Fibroblast of pulmonary artery (primary cell): ENCODE data around the gene CTTN.
"Not testable (repeated sequence)": the region's sequence is repeated elsewhere in the genome, so short reads cannot be mapped to it uniquely, and the experiment has no call there.

Experiments used
- DNase-seq: peaks from one replicate; pipeline ENCODE4 v3.0.0-alpha.2; 2010; ENCODE audit warnings: low read depth
- H3K4me3 ChIP-seq: replicated peaks from 2 replicates; pipeline ENCODE4 v1.5.1; 2011; ENCODE audit warnings: low read depth, mild to moderate bottlenecking, control low read depth, low read length, moderate library complexity
- CTCF ChIP-seq: IDR thresholded peaks from 2 replicates; pipeline ENCODE4 v1.5.1; 2011; ENCODE audit warnings: mild to moderate bottlenecking, control low read depth, low read length, inconsistent platforms; ENCODE audit errors: missing control alignments

CTTN gene

DNA sequence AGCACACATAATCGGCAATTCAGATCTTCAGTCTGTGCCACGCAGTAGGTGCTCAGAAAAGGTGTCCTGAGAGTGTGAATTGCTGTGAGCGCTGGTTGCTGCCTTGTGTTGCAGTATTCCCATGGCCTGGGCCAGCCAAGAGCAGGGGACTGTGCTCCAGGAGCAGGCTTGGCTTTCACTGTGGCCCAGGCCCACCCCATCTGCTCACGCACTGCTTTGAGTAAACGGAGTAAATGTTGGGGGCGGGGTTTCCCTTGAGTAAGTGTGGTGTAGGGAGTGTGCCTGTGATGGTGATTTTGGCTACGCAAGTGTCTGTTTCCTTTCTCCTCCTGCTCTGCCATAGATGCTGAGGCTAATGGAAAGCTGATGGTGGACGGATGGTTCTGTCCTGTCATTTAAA is 2.3 kb downstream of the CTTN start:
- no peak for DNase-seq
- peak overlapping the region; percentile 5 for H3K4me3 ChIP-seq
- no peak for TF ChIP-seq CTCF

GRCh38 chr11:70402016-70402415 is 3.7 kb downstream of the CTTN start:
- no peak overlapping the region for H3K4me3 ChIP-seq
- peak; percentile 28 for DNase-seq
- TF ChIP-seq CTCF = no peak

DNA sequence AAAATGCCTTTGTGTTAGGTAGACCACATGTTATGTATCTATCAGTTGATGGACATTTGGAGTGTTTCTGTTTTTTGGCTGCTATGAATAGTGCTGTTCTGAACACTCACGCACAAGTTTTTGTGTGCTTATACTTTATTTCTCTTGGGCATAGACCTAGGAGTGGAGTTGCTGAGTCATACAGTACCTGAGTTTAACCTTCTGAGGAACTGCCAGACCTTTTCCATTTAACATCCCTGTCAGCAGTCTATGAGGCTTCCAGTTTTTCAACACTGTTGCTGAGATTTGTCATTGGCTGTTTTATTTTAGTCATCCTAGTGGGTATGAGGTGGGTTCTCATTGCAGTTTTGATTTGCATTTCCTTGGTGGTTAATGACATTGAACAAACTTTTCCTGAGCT is 4.4 kb downstream of the CTTN start:
- TF ChIP-seq CTCF = no peak
- no peak for DNase-seq
- H3K4me3 ChIP-seq = no peak overlapping the region

DNA sequence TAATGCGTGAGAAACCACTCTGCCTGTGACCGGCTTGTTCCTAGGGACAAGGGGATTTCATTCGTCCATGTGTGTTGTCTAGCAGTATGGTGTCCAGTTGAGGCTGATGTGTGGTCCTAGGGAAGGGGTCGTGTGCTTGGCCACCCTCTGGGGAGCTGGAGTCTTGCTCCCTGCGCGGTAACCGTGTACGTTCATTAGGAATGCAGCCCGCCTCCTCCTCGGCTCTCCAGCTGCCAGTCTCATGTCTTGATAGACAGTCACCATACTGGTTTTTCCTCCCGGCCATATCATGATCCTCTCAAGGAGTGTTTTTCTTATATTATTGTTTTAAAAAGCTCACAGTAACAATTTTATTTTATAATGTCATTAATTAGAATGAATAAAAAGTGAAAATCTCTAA is 5.9 kb downstream of the CTTN start:
- no peak for TF ChIP-seq CTCF
- DNase-seq = no peak
- no peak overlapping the region for H3K4me3 ChIP-seq

DNA sequence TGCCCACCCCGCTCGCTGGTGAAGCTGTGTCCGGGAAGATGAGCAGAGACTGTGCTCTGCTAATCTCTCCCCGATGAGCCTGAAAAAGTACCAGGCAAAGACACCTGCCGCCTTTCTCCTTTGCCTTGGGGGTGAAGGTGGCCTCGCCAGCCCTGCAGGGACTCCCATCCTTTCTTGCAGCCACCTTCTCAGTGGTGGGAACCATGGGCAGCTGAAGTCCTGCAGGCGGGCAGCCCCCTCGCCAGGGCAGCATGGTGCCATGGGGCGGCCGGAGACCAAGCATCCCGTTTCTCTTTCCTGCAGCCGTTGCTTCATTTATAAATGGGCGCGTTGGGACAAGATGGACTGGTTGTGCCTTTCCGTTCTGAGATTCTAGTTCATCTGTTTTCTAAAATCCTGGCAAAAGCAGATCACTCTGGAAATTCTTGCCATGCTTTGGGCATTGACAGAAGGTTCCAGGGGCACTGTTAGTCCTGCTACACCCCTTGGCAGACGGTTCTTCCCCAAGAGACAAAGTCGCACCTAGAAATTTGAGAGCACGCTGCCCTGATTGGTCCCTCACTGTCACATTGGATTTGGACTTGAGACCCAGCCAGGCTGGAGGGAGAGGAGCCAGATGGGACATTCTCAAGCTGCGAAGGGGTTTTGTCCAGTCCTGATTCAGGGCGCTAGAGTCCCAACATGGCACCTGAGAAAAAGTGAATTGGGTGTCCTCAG is 7.5 kb downstream of the CTTN start:
- DNase-seq = no peak
- no peak overlapping the region for H3K4me3 ChIP-seq
- TF ChIP-seq CTCF = no peak

GRCh38 chr11:70407121-70407520 is 8.8 kb downstream of the CTTN start:
- no peak for DNase-seq
- no peak for TF ChIP-seq CTCF
- no peak overlapping the region for H3K4me3 ChIP-seq

DNA sequence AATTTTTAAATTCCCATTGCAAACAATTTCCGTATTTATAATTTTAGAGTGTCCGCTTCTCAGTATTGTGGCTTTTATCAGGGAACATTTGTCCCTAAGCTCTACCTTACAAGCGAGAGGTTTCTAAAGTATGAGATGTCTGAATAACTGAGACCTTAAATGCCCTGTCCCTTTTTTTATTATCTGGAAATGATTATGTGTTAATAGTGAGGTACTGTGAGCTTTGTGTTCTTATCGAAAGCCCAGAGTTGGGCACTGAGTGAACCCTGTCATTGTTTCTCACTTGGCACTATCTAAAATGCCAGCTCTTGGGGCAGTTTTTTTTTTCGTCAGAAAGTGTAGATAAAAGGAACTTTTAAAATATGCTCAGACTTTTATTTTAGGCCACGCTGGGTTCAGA is 9.5 kb downstream of the CTTN start:
- no peak overlapping the region for H3K4me3 ChIP-seq
- no peak for DNase-seq
- no peak for TF ChIP-seq CTCF

GRCh38 chr11:70408326-70408725 is 10.0 kb downstream of the CTTN start:
- not testable (repeated sequence) for DNase-seq, H3K4me3 ChIP-seq
